Lower lobe of right lung (tissue), 2 donors: ENCODE results near the gene HAT1. TPM values are rescaled to one million over a fixed set of nuclear protein-coding genes. Genes with fewer than 3 reads are reported as not detected.
"Not testable (repeated sequence)": the region's sequence is repeated elsewhere in the genome, so short reads cannot be mapped to it uniquely, and the experiment has no call there.

ENCODE experiments used
- ATAC-seq, 2 donors: fragments of 200-7000 bp; cut with Tn5 transposase; one replicate each; pipeline ENCODE4 v1.9.1; 2020 to 2022; ENCODE audit warnings: mild to moderate bottlenecking in 2 of 2, moderate library complexity in 2 of 2
- DNase-seq: peaks from one replicate; pipeline ENCODE4 v3.0.0-alpha.2; 2020
- H3K27ac ChIP-seq: fragments of 200-600 bp; one replicate; pipeline ENCODE4 v1.8.0; 2022
- H3K27me3 ChIP-seq: fragments of 200-600 bp; one replicate; pipeline ENCODE4 v1.8.0; 2022; ENCODE audit warnings: low read depth
- H3K36me3 ChIP-seq: fragments of 200-600 bp; one replicate; pipeline ENCODE4 v1.8.0; 2022; ENCODE audit warnings: mild to moderate bottlenecking
- H3K4me1 ChIP-seq: fragments of 200-600 bp; one replicate; pipeline ENCODE4 v1.8.0; 2022
- H3K4me3 ChIP-seq: fragments of 200-600 bp; one replicate; pipeline ENCODE4 v1.8.0; 2022; ENCODE audit warnings: mild to moderate bottlenecking
- H3K9me3 ChIP-seq: fragments of 200-600 bp; one replicate; pipeline ENCODE4 v1.8.0; 2022
- intact Hi-C: fragments of 100-400 bp; cut with DNase I; formaldehyde crosslinking; loops from one replicate; pipeline ENCODE4 v1.11.0; 2022
- total RNA-seq: library from RNA; stranded (reverse); fragmentation: NEBNext Ultra II Directional; extraction: Animal tissue kit (Norgen Biotek cat#: 25700); gene quantifications from one replicate; pipeline ENCODE4 v1.2.1, GENCODE V29; 2021
- TF ChIP-seq, protein P1 (sequence below): fragments of 200-600 bp; IDR thresholded peaks from one replicate; pipeline ENCODE4 v1.8.0; 2022; ENCODE audit warnings: antibody characterized with exemption, mild to moderate bottlenecking
- donor health status: DM: no; HTN: yes; CAD: no; lungs with severe emphysema.

The HAT1 gene
- total RNA-seq, 1 donor from 2014 or later: 26.5 TPM

DNA sequence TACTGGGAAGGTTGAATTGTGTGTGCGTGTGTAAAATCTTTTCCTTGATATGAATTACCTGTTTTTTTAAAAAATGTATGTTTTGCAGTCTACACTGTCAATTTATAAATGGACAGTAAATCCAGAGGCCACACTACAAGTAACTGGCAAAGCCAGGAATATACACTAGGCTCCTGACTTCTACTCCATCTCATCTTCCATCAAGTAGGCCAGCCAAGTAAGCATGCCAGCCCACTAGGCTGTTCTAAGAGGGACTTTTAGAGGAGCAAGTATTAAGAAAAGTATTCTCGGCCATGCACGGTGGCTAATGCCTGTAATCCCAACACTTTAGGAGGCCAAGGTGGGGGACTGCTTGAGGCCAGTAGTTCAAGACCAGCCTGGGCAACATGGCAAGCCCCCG lies 64.5 kb downstream of the HAT1 start:
- ATAC-seq: no peak
- intact Hi-C loops: no loop called here
- Histone ChIP-seq H3K9me3 (no peaks in the 10 kb centered on the region), H3K4me1 (no peaks in the 10 kb centered on the region), H3K27me3 (peaks cover 7% of the 10 kb centered on the region), H3K4me3 (no peak overlapping the region), H3K36me3 (peaks cover 8% of the 10 kb centered on the region), H3K27ac (no peak overlapping the region)
- TF ChIP-seq, protein P1, sequence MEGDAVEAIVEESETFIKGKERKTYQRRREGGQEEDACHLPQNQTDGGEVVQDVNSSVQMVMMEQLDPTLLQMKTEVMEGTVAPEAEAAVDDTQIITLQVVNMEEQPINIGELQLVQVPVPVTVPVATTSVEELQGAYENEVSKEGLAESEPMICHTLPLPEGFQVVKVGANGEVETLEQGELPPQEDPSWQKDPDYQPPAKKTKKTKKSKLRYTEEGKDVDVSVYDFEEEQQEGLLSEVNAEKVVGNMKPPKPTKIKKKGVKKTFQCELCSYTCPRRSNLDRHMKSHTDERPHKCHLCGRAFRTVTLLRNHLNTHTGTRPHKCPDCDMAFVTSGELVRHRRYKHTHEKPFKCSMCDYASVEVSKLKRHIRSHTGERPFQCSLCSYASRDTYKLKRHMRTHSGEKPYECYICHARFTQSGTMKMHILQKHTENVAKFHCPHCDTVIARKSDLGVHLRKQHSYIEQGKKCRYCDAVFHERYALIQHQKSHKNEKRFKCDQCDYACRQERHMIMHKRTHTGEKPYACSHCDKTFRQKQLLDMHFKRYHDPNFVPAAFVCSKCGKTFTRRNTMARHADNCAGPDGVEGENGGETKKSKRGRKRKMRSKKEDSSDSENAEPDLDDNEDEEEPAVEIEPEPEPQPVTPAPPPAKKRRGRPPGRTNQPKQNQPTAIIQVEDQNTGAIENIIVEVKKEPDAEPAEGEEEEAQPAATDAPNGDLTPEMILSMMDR: no peak
- no peak for DNase-seq

DNA sequence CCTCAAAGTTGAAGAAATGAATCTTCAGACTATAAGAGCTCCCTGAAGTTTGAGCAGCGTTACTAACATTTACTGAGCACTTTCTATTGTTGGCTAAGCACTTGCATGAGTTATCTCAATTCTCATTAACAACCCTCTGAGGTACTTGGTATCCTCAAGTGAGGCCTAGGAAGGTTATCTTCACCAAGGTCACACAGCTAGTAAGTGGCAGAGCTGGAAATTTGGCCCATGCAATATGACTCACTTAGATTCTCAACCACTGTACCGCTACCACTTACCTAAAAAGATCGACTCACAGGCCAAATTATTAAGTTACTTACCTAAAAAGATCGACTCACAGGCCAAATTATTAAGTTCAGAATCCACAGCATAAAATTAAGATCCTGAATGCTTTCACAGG lies 68.8 kb downstream of the HAT1 start:
- ATAC-seq (peak; percentile 89 to 95), DNase-seq (no peak)
- H3K27ac ChIP-seq: no peak overlapping the region
- H3K36me3 ChIP-seq: no peaks in the 10 kb centered on the region
- H3K9me3 ChIP-seq: no peaks in the 10 kb centered on the region
- intact Hi-C loops: no loop called here
- TF ChIP-seq, protein P1: no peak
- no peak overlapping the region for H3K4me3 ChIP-seq
- H3K27me3 ChIP-seq: peaks cover 20% of the 10 kb centered on the region
- no peaks in the 10 kb centered on the region for H3K4me1 ChIP-seq

DNA sequence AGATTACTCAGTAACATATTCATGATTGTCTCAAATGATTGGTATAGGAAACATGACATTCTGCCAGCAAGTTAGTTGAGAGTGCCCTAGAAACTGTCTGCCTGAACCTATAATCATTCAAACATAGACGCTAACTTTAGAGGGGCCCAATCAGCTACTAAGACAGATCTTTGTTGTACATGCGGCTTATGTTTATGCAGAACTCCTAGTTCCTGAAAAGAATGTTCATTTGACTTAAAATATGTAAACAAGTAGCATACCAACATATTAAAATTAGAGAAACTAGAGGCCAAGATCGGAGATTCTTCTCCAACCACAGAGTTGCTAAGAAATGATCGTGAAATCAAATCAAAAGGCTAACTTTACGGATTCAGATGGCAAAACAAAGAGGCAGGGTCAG lies 73.3 kb downstream of the HAT1 start:
- intact Hi-C loops: no loop called here
- Histone ChIP-seq H3K4me1 (peaks cover 6% of the 10 kb centered on the region), H3K9me3 (no peaks in the 10 kb centered on the region), H3K36me3 (no peaks in the 10 kb centered on the region), H3K4me3 (no peak overlapping the region), H3K27ac (no peak overlapping the region), H3K27me3 (peaks cover 20% of the 10 kb centered on the region)
- ATAC-seq: no peak
- TF ChIP-seq, protein P1: no peak
- no peak for DNase-seq

DNA sequence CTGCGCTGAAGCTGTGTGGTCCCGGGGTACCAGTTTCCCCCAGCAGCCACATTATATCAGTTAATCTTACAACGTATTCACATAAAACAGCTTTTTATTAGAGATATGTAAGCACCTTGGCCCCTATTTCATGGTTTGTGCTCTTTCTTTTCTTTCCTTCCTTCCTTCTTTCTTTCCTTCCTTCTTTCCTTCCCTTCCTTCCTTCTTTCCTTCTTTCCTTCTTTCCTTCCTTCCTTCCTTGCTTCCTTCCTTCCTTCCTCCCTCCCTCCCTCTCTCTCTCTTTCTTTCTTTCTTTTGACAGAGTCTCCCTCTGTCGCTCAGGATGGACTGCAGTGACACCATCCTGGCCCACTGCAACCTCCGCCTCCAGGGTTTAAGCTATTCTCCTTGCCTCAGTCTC lies 73.8 kb downstream of the HAT1 start:
- H3K27ac ChIP-seq: no peak overlapping the region
- no peak overlapping the region for H3K4me3 ChIP-seq
- intact Hi-C loops: no loop called here
- H3K9me3 ChIP-seq: no peaks in the 10 kb centered on the region
- H3K4me1 ChIP-seq: peaks cover 6% of the 10 kb centered on the region
- no peaks in the 10 kb centered on the region for H3K36me3 ChIP-seq
- H3K27me3 ChIP-seq: peaks cover 20% of the 10 kb centered on the region
- no peak for DNase-seq
- ATAC-seq: no peak
- TF ChIP-seq, protein P1: no peak

DNA sequence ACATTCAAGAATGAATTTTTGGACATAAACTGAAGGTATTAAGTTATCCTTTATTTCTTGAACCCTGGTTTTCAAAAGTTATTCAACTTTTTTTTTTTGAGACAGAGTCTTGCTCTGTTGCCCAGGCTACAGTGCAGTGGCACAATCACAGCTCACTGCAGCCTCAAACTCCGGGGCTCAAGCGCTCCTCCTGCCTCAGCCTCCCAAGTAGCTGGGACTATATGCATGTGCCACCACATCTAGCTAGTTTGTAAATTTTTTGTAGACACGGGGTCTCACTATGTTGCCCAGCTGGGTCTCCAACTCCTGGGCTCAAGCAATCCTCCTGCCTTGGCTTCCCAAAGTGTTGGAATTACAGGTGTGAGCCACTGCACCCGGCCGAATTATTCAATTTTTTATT lies 74.8 kb downstream of the HAT1 start:
- peaks cover 20% of the 10 kb centered on the region for H3K27me3 ChIP-seq

DNA sequence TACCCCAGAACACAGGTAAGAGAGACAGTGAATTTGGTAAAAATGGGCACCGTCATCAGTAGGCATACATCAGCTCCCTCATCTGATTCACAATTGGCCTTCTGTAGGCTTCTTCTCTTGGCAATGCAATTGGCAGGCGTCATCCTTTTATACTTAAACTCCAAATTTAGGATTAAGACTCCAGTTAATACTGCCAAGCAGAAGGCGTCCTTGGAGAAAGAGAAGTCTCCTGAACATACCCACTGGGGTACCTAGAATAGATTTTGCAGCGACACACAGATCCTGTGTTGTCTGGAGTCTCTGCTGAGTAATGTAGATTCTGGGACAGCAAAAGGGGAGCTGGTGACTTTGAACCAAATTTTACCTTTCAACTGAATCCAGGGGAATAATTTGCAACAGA lies 76.9 kb downstream of the HAT1 start:
- Histone ChIP-seq H3K4me1 (peaks cover 6% of the 10 kb centered on the region), H3K27me3 (peaks cover 19% of the 10 kb centered on the region), H3K4me3 (peak overlapping the region; percentile 86), H3K36me3 (no peaks in the 10 kb centered on the region), H3K9me3 (no peaks in the 10 kb centered on the region), H3K27ac (no peak overlapping the region)
- ATAC-seq (peak in 1 of 2 donors; percentile 2), DNase-seq (no peak)
- TF ChIP-seq, protein P1: no peak
- intact Hi-C loops: no loop called here

More for the DNA sequence above, 74.8 kb downstream of the HAT1 start:
- H3K4me1 ChIP-seq, H3K4me3 ChIP-seq, H3K36me3 ChIP-seq, H3K9me3 ChIP-seq, ATAC-seq, H3K27ac ChIP-seq, intact Hi-C loops, DNase-seq: not testable (repeated sequence)
